Peyer's patch (tissue), 4 donors: Measurements from ENCODE around the gene ZSWIM5. TPM values are rescaled to one million over a fixed set of nuclear protein-coding genes. Genes with fewer than 3 reads are reported as not detected.

Source experiments
- DNase-seq, 3 donors: peaks; one replicate each; pipeline ENCODE4 v3.0.0-alpha.2; 2017 to 2019
- H3K27ac ChIP-seq, 4 donors: fragments of 200-600 bp; sonication (generic); one replicate each; pipeline ENCODE4 v1.5.1; 2016 to 2019
- H3K27me3 ChIP-seq, 2 donors: fragments of 200-600 bp; sonication (generic); one replicate each; pipeline ENCODE4 v1.5.1; 2019
- H3K36me3 ChIP-seq, 3 donors: fragments of 200-600 bp; sonication (generic); one replicate each; pipeline ENCODE4 v1.5.1; 2016 to 2019
- H3K4me1 ChIP-seq, 4 donors: fragments of 200-600 bp; sonication (generic); one replicate each; pipeline ENCODE4 v1.5.1; 2016 to 2019
- H3K4me3 ChIP-seq, 4 donors: fragments of 200-600 bp; sonication (generic); 1 replicate in 3 of 4; 2 replicates in 1 of 4; pipeline ENCODE4 v1.5.1; 2016 to 2019; ENCODE audit warnings: mild to moderate bottlenecking in 1 of 4
- H3K9me3 ChIP-seq, 4 donors: fragments of 200-600 bp; sonication (generic); one replicate each; pipeline ENCODE4 v1.5.1; 2016 to 2019; ENCODE audit warnings: mild to moderate bottlenecking in 1 of 4
- CTCF ChIP-seq, 6 experiments: fragments of 450-650 bp in 4 of 6; fragments of 200-600 bp in 2 of 6; sonication (generic) in 1 of 6; IDR thresholded peaks; one replicate each; pipeline ENCODE4 v1.5.1; 2017 to 2019; ENCODE audit warnings: antibody characterized with exemption in 6 of 6, mild to moderate bottlenecking in 3 of 6, moderate library complexity in 1 of 6
- POLR2A ChIP-seq, 2 donors: fragments of 450-650 bp; IDR thresholded peaks; one replicate each; pipeline ENCODE4 v1.5.1; 2017; ENCODE audit warnings: antibody characterized with exemption in 2 of 2, mild to moderate bottlenecking in 2 of 2, moderate library complexity in 2 of 2
- total RNA-seq, 4 donors: library from RNA; depleted of rRNA; stranded (reverse); fragments of >200 nt; gene quantifications; one replicate each; pipeline ENCODE4 v1.1.0, GENCODE V29; 2016

Gene ZSWIM5
- total RNA-seq, 4 donors from 2014 or later = 8.3 to 16.5 (median 13.4) TPM

GRCh38 chr1:45043094-45043493 is 163.3 kb downstream of the ZSWIM5 start:
- peaks cover 0 to 7% (median 0%) of the 10 kb centered on the region in 3 donors for H3K36me3 ChIP-seq
- no peak for DNase-seq
- H3K9me3 ChIP-seq = no peaks in the 10 kb centered on the region
- no peak overlapping the region for H3K4me3 ChIP-seq
- H3K27ac ChIP-seq = no peak overlapping the region
- H3K4me1 ChIP-seq = no peaks in the 10 kb centered on the region
- TF ChIP-seq POLR2A (IDR thresholded peaks at IDR 0.05) = no peak
- TF ChIP-seq CTCF (IDR thresholded peaks at IDR 0.05) = no peak
- H3K27me3 ChIP-seq = no peaks in the 10 kb centered on the region

- Histone ChIP-seq H3K4me3 (no peak overlapping the region), H3K4me1 (no peaks in the 10 kb centered on the region)
- TF ChIP-seq POLR2A (IDR thresholded peaks at IDR 0.05) (no peak), CTCF (IDR thresholded peaks at IDR 0.05) (no peak)
Measured at GRCh38 chr1:45040297-45040696, 166.1 kb downstream of the ZSWIM5 start.

GRCh38 chr1:45038661-45039364 is 167.6 kb downstream of the ZSWIM5 start:
- Histone ChIP-seq H3K36me3 (peaks cover 0 to 29% (median 0%) of the 10 kb centered on the region in 3 donors), H3K27me3 (no peaks in the 10 kb centered on the region), H3K4me1 (no peaks in the 10 kb centered on the region), H3K4me3 (no peak overlapping the region), H3K9me3 (no peaks in the 10 kb centered on the region), H3K27ac (no peak overlapping the region)
- DNase-seq = no peak
- no peak for TF ChIP-seq POLR2A (IDR thresholded peaks at IDR 0.05)
- no peak for TF ChIP-seq CTCF (IDR thresholded peaks at IDR 0.05)

More at GRCh38 chr1:45040297-45040696, 166.1 kb downstream of the ZSWIM5 start:
- no peaks in the 10 kb centered on the region for H3K27me3 ChIP-seq
- no peaks in the 10 kb centered on the region for H3K9me3 ChIP-seq
- H3K27ac ChIP-seq = no peak overlapping the region
- no peak for DNase-seq
- peaks cover 0 to 14% (median 0%) of the 10 kb centered on the region in 3 donors for H3K36me3 ChIP-seq

- TF ChIP-seq CTCF (IDR thresholded peaks at IDR 0.05) (no peak), POLR2A (IDR thresholded peaks at IDR 0.05) (no peak)
- Histone ChIP-seq H3K27ac (no peak overlapping the region), H3K27me3 (no peaks in the 10 kb centered on the region), H3K9me3 (no peaks in the 10 kb centered on the region), H3K4me3 (no peak overlapping the region), H3K36me3 (peaks cover 0 to 27% (median 0%) of the 10 kb centered on the region in 3 donors), H3K4me1 (no peaks in the 10 kb centered on the region)
- no peak for DNase-seq
Measured at GRCh38 chr1:45038240-45038639, 168.2 kb downstream of the ZSWIM5 start.

GRCh38 chr1:45037456-45037855 is 168.9 kb downstream of the ZSWIM5 start:
- no peaks in the 10 kb centered on the region for H3K4me1 ChIP-seq
- no peak overlapping the region for H3K4me3 ChIP-seq
- H3K27me3 ChIP-seq = no peaks in the 10 kb centered on the region
- no peak for TF ChIP-seq CTCF (IDR thresholded peaks at IDR 0.05)
- no peak for TF ChIP-seq POLR2A (IDR thresholded peaks at IDR 0.05)
- no peaks in the 10 kb centered on the region for H3K9me3 ChIP-seq
- H3K27ac ChIP-seq = no peak overlapping the region
- DNase-seq = no peak
- H3K36me3 ChIP-seq = peaks cover 0 to 22% (median 0%) of the 10 kb centered on the region in 3 donors
